HG03064 (cell line): ENCODE data around the gene LRTM2.
A peak's percentile ranks its signal among the peaks of the same experiment; 100 is the strongest.

ENCODE experiments used
- ATAC-seq: cut with Tn5 transposase; IDR thresholded peaks from one replicate; pipeline ENCODE4 v1.9.1; 2021; ENCODE audit warnings: low read depth; ENCODE audit not compliant: unreplicated experiment

LRTM2 gene

DNA sequence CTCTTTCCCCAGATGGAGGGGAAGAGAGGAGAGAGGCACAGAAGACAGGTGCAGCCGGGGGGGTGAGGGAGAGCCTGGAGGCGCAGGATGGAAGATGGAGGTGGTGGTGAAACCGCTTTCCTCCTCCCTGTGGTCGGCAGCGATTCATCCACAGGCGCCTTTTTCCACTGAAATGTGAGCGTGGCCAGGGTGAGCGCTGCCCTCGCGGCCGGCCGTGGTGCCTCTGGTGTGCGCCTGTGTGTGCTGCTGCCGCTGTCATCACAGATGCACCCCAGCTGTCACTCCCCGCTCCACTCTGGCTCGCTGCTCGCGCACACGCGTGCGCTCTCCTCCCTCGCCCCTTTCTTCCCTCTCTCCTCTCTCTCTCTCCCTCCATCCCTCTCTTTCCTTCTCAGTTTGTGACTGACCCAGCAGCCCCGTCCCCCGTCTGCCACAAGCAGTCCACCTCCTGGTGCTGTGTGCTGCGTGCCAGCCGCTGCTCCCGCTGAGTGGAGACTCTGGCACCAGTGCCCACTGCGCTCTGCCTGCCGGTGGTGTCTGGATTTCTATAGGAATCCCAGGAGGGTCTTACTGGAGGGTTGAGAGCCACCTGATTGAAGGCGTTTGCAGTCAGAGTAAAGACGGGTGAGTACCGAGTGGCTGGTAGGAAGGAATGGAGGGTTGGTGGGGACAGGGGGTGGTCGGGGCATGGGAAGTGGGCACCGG, at the start of gene LRTM2:
LRTM2 (plus strand) TSS at position 375 of the 705 bp plus-strand sequence. CDS start 7,584 bp downstream, outside the sequence.
- ATAC-seq: no peak

- no peak for ATAC-seq
Observed at GRCh38 chr12:1773937-1774655, 46.3 kb upstream of the LRTM2 start.

DNA sequence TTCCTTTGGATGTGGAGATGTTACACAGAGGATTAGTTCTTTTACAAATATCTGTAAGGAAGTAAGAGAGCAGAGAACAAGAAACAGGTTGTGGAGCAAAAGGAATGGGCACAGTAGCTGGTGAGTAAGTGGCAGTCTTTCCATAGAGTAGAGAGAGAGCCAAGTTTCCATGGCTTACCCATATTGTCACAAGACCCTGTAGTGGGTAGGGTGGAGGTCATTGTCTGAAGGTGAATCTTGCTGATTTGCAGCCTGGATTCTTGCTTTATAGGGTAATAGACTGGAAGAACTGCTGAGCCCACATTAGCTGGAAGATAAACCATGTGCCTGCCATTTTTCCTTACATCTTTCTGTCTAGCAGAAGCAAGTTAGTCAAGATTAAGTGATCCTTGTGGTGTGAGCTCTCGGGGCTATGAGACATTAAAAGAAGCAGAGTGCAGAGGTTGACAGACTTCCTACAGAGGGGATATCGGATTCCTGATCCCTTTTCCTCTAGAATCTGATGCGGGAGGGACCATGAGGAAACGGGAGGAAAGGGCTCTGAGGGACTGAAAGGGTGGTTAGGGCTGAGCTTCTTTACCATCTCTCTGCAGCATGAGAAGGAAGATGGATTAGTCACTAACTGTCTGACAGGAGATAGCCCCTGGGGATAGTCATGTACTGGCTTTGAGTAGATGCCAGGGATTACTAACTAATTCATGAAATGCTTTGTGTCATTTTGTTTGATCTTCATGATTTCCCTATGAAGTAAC, 44.0 kb upstream of the LRTM2 start:
- ATAC-seq: no peak

DNA sequence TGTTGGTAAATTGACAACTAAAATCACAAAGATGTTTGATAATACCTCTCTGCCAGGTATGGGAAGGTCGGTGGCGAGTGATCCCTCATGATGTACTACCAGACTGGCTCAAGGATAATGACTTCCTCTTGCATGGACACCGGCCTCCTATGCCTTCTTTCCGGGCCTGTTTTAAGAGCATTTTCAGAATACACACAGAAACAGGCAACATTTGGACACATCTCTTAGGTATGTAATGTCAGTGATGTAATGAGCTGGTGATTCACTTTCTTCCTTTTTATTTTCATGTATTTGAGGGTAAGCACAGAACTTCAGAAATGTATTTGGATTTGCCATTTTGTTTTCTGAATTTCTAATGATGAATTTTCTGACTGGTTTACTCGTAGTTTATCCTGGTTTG, 42.6 kb upstream of the LRTM2 start:
- no peak for ATAC-seq

DNA sequence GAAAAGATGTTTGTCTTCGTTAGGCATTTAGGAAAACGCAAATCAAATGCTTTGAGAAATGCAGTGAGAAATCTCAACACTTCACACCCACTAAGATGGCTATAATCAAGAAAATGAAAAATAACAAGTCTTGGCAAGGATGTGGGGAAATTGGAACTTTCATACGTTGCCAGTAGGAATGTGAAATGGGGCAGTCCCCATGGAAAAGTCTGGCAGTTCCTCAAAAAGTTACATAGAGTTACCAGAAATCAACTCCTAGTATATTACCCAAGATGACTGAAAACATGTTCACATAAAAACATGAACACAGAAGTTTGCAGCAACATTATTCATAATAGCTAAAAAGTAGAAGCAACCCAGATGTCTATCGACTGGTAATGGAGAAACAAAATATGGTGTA, 41.5 kb upstream of the LRTM2 start:
- ATAC-seq: no peak

GRCh38 chr12:1779783-1780182, 40.6 kb upstream of the LRTM2 start:
- no peak for ATAC-seq

DNA sequence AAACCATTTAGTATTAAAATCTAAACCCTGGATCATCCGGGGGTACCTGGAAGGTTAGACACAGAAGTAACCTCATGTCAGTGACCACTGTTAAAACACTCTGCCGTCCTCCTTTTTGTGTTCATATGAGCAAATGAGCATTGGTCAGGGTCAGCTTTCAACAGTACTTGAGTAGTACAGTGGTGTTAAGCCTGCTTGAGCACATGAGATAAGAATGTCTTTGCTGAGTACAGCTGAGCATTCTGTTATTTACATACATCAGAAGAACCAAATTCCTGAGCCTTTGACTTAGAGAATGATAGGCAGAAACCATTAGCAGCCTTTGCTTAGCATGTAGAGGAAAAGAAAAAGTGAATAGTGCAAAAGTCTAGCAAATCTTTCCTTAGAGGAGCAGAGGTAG, 38.6 kb upstream of the LRTM2 start:
- ATAC-seq: no peak

DNA sequence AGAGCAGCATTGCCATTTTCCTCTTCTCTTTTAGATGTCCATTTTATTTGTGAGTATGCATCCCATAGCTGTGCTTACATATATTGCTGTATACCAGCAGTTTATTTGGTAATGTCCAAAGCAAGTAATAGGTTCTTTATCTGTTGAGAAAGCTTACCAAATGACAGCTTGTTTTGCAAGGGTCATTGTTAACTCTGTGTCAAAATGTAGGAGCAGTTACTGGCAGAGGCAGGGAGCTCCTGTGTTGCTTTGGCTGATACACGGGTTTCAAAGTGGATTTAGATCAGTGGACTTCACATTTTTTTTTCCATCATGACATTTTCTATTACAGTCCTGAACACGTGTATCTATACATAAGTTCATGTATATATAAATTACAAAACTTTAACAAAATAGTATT, 38.1 kb upstream of the LRTM2 start:
- ATAC-seq: no peak

DNA sequence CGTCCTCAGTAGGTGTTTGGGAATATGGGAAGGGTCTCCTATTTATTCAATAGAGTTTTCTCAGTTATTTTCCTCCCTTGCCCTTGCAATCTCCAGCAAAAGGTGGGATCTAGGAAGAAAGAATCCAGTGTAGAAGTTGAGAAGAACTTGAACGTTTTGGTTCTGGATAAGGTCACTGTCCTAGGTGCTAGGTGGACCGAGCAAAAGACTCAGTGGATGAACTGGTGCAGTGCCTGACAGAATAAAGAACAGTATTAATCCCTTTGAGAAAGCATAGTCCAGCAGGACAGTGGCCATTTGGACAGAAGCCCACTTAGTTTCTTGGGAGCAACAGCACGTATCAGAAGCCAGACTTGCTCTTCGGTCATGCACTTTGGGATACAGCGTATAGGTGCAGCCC, 32.7 kb upstream of the LRTM2 start:
- no peak for ATAC-seq

DNA sequence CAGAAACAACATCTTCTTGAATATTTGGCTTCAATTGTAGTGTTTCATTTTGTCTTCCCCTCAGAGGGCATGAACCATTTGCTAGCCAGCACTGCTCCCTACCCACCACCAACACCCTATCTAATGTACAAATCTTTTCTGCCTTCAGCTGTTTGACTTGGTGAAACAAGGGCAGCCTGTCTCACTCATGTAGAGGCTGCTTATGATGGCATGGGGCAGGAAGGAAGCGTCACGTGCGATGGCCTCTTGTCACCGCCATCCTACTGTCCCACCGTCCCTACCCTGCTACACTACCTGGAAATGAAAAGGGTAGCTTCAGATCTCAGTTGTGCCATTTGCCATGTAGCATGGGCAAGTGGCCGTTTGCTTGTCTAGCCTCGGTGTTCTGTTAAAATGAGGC, 29.9 kb upstream of the LRTM2 start:
- no peak for ATAC-seq

- ATAC-seq: no peak
Observed at GRCh38 chr12:1791104-1791841, 29.1 kb upstream of the LRTM2 start.

- ATAC-seq: no peak
Observed at GRCh38 chr12:1792406-1792805, 28.0 kb upstream of the LRTM2 start.

- ATAC-seq: no peak
Observed at GRCh38 chr12:1793426-1794210, 26.7 kb upstream of the LRTM2 start.

DNA sequence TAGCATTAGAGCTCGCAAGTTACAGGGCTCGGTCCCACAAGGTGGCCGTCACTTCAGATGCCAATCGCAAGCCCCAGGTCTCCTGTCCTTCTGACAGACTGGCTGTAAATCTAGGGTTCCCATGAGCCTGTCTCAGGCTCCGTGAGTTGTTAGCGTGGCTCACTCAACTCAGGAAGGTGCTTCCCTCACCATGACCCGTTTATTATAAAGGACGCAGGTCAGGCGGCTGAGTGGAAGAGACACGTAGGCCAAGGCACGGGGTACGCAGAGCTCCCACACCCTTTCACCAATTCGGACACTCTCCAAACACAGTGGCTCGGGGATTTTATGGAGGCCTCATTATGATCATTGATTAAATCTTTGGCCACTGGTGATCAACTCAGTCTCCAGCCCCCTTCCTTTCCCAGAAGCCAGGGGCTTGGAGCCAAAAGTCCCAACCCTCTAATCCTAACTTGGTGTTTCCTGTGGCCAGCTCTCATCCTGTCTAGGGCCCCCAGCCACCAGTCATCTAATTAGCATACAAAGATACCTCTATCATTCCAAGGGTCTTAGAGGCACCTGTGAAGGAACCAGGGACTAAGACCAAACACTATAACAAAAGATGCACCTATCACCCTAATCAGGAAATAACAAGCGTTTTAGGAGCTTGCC, 25.8 kb upstream of the LRTM2 start:
- ATAC-seq: no peak

- no peak for ATAC-seq
Observed at GRCh38 chr12:1795221-1795784, 25.1 kb upstream of the LRTM2 start.

DNA sequence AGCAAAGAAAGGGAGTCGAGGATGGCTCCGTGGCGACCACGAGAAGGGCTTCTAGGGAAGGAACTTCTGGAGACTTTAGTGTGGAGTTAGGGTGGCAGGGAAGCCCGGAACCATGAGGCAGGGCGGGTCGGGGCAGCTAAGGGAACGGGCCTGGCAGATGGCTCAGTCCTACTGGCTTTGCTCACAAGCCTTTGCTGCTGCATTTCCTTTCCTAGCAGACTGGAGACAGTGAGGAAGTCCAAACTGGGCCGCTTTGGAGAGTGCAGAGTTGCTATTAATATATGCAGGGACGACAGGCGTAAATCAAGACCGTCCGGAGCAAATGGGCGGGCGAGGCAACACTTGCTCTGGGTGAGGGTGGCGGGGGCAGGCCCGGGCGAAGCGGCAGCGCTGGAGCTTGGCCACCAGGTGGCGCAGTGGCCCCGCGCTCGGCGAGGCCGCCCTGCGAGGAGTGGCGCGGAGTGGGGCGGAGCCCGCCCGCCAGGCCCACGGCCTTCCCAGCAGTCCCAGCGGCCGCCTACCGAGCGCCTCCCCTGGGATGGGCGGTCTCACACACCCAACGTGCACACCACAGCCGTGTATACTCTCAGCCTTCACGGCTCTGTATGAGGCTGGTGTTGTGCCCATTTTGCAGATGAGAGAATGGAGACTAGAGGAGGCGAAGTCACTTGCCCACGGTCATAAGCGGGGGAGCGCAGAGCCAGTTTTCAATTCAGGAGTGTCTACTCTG, 24.4 kb upstream of the LRTM2 start:
- peak; percentile 85 for ATAC-seq

GRCh38 chr12:1796515-1797010, 23.8 kb upstream of the LRTM2 start:
- peak; percentile 12 for ATAC-seq
